ENCODE results near the gene CDS1. TPM values are rescaled to one million over a fixed set of nuclear protein-coding genes. Genes with fewer than 3 reads are reported as not detected.
A peak's percentile ranks its signal among the peaks of the same experiment; 100 is the strongest.

The CDS1 gene
- total and polyA plus RNA-seq, 2 of the 8 experiments (the other 6 are each of a cell fraction or from before 2014, with no cell fraction given) = 8.7 to 13.9 TPM

- Histone ChIP-seq H3K79me1 (ENCODE audit: low read depth, low read length) (peaks cover 2% of the 10 kb centered on the region), H3K14ac (ENCODE audit: insufficient read length) (no peak overlapping the region), H2BK120ac (replicated peaks; ENCODE audit: low read depth, low read length) (peak overlapping the region; percentile 24), H2BK5ac (ENCODE audit: low read depth, low read length) (peak overlapping the region; percentile 69), H3K79me2 (ENCODE audit: control insufficient read depth in 1 of 2, insufficient read depth in 2 of 2, low read length in 2 of 2) (peaks cover 0 to 78% of the 10 kb centered on the region in 2 experiments; a peak in 3 of 4 replicates), H4K8ac (ENCODE audit: extremely low read depth, insufficient read depth, low read length) (no peak overlapping the region), H3K4ac (replicated peaks; ENCODE audit: insufficient read length, low read depth, low read length) (no peak overlapping the region), H3K27me3 (replicated peaks in 1 of 4; ENCODE audit: control insufficient read depth in 3 of 4, extremely low read depth in 1 of 4, insufficient read depth in 3 of 4, low read length in 3 of 4) (no peaks in the 10 kb centered on the region), H2AK5ac (ENCODE audit: low read depth, low read length) (peak overlapping the region; percentile 98), H4K5ac (ENCODE audit: insufficient read length, low read depth, low read length) (no peak overlapping the region), H3K23me2 (ENCODE audit: low read depth, low read length) (no peaks in the 10 kb centered on the region), H3K9me3 (ENCODE audit: insufficient read depth in 2 of 2, low read depth in 1 of 2, low read length in 1 of 2) (0 out of 4 replicates have a peak, but pooled peaks cover 0 to 2% of the 10 kb centered on the region in 2 experiments), H3K18ac (ENCODE audit: extremely low read depth, low read length) (0 out of 2 replicates have a peak overlapping the region, but pooled peaks have one; percentile 72), H3K56ac (replicated peaks; ENCODE audit: insufficient read length, low read depth, low read length) (no peak overlapping the region), H4K20me1 (replicated peaks in 1 of 2; ENCODE audit: control insufficient read depth in 1 of 2, insufficient read depth in 2 of 2, low read length in 2 of 2) (no peaks in the 10 kb centered on the region), H3K4me1 (replicated peaks in 1 of 4; ENCODE audit: control insufficient read depth in 3 of 4, insufficient read depth in 4 of 4, low read length in 3 of 4) (peaks cover 0 to 10% (median 4%) of the 10 kb centered on the region in 4 experiments; a peak in 4 of 7 replicates), H3K4me3 (ENCODE audit: extremely low read depth in 1 of 4, insufficient read depth in 2 of 4, low read depth in 3 of 4, low read length in 4 of 4) (no peak overlapping the region), H3K23ac (ENCODE audit: insufficient read length) (no peak overlapping the region), H3K36me3 (ENCODE audit: control insufficient read depth in 2 of 4, insufficient read depth in 4 of 4, low read length in 3 of 4) (no peaks in the 10 kb centered on the region), H3K4me2 (ENCODE audit: insufficient read depth in 1 of 2, low read depth in 2 of 2, low read length in 2 of 2) (no peak overlapping the region), H2BK12ac (ENCODE audit: low read depth, low read length) (peak overlapping the region; percentile 68), H4K91ac (replicated peaks; ENCODE audit: insufficient read length, low read length) (no peak overlapping the region), H2AFZ (ENCODE audit: low read length) (no peak overlapping the region), H2BK15ac (ENCODE audit: low read length) (no peak overlapping the region), H3K9ac (replicated peaks in 1 of 4; ENCODE audit: extremely low read depth in 1 of 4, low read depth in 3 of 4, low read length in 3 of 4) (no peak overlapping the region), H2BK20ac (ENCODE audit: low read length) (no peak overlapping the region; the same call in 1 of the 2 replicates), H3K27ac (ENCODE audit: low read depth, low read length) (peak overlapping the region; percentile 31; the same call in 1 of the 2 replicates)
- CTCF ChIA-PET (ENCODE audit: partially characterized antibody) = interaction anchor here (1.2 kb wide), 1 partner anchor 13 kb away, joined by 3 read pairs; no protein-coding TSS in a partner anchor
- POLR2A ChIA-PET (ENCODE audit: partially characterized antibody) = interaction anchor here (0.7 to 5.0 kb wide), 3 partner anchors 13 to 1967 kb away, joined by 3 to 40 read pairs (median 4); partner anchors contain the start of gene CDS1
- WGBS, 2 experiments (ENCODE audit: extremely low coverage in 1 of 2, insufficient coverage in 1 of 2, insufficient read length in 1 of 2, insufficient replicate concordance in 2 of 2, low coverage in 1 of 2, low lambda C conversion rate in 2 of 2, missing lambda C conversion rate in 1 of 2) = 91% methylated on average over 3 of the region's 4 CpGs; no CpG with 5 or more reads in 1 of the 2 experiments
- FAIRE-seq (no peak), DNase-seq (ENCODE audit: low read depth in 1 of 2, low spot score in 2 of 2) (no peak)
- no peak for TF ChIP-seq CTCF (IDR thresholded peaks at IDR 0.05; ENCODE audit: control extremely low read depth in 1 of 3, insufficient read depth in 1 of 3, low read depth in 1 of 3, low read length in 3 of 3)
- no peak for TF ChIP-seq KDM1A (IDR thresholded peaks at IDR 0.05; ENCODE audit: borderline replicate concordance, low read length)
Measured at GRCh38 chr4:84597450-84597849, 14.5 kb downstream of the CDS1 start.

Data from H1 (cell line).